GM12864 (cell line): ENCODE results near the gene RAB30.

Experiments
- DNase-seq: peaks from one replicate; pipeline ENCODE4 v3.0.0-alpha.2; 2011; ENCODE audit warnings: low read depth
- H3K4me3 ChIP-seq: 2 replicates; pipeline ENCODE4 v1.5.1; 2011; ENCODE audit warnings: mild to moderate bottlenecking, low read depth, low read length, control low read depth
- TF ChIP-seq, protein P1 (sequence below): IDR thresholded peaks from 2 replicates; pipeline ENCODE4 v1.5.1; 2011; ENCODE audit warnings: low read depth, mild to moderate bottlenecking, moderate library complexity, low read length, control low read depth, inconsistent platforms; ENCODE audit errors: missing control alignments

RAB30 gene

DNA sequence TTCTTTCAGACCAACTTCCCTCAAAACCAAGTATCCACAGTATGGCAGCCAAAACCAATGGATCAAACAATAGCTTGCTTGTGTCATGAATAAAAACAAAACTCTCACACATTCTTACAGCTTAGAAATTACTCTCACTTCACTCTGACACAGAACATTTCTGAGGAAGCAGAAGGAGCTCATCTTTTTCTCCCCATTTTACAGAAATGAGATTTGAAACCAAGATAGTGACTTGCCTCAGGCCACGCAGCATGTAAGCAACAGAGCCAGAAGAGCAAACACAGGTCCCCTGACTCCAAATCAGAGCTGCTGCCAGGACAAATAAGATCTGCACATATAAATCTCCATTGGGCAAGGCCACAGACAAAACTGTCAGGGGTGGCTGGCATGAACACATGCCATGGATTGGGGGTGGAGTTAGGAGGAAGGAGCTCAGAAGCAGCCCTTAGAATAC is 64.8 kb downstream of the RAB30 start:
- no peak overlapping the region; the same call in 1 of the 2 replicates for H3K4me3 ChIP-seq
- TF ChIP-seq, protein P1, sequence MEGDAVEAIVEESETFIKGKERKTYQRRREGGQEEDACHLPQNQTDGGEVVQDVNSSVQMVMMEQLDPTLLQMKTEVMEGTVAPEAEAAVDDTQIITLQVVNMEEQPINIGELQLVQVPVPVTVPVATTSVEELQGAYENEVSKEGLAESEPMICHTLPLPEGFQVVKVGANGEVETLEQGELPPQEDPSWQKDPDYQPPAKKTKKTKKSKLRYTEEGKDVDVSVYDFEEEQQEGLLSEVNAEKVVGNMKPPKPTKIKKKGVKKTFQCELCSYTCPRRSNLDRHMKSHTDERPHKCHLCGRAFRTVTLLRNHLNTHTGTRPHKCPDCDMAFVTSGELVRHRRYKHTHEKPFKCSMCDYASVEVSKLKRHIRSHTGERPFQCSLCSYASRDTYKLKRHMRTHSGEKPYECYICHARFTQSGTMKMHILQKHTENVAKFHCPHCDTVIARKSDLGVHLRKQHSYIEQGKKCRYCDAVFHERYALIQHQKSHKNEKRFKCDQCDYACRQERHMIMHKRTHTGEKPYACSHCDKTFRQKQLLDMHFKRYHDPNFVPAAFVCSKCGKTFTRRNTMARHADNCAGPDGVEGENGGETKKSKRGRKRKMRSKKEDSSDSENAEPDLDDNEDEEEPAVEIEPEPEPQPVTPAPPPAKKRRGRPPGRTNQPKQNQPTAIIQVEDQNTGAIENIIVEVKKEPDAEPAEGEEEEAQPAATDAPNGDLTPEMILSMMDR: no peak
- DNase-seq: peak; percentile 53

DNA sequence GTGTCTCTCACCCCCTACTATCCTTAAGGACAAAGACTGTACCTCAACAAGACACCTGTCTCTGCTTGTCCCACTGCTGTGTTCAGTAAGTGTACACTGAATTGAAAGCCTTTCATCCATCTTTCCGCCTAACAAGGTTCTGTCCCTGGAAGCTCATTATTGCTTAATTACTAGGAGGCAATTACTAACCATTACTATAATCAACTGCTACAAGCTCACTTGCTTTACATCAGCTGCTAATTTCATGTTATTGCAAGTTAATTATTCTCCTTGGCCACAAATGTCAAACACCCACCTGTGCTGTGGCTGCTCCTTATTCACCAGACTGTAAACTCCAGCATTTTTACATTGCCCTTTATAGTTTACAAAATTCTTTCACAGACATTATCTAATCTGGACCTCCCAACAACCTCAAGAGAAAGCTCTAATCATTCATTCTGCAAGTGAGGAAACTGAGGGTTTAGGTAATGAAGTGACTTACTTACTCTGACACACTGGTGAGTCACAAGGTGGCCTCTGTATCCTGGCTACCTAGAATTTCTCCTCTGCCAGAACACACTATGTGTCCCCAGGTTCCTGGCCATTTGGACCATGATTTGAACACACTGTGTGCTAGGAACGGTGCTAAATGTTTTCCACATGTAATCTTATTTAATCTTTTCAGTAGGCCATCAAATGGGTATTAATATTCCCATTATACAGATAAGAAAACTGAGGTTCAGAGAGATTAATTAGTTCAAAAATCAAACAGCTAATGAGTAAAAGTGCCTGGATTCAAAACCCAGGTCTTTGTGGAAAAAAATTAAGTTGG is 66.7 kb downstream of the RAB30 start:
- DNase-seq: no peak
- H3K4me3 ChIP-seq: no peak overlapping the region
- TF ChIP-seq, protein P1: no peak

GRCh38 chr11:83002522-83002921 is 69.2 kb downstream of the RAB30 start:
- no peak overlapping the region for H3K4me3 ChIP-seq
- TF ChIP-seq, protein P1: no peak
- no peak for DNase-seq

- DNase-seq: no peak
- TF ChIP-seq, protein P1: no peak
- H3K4me3 ChIP-seq: no peak overlapping the region
Measured at GRCh38 chr11:83002053-83002452, 69.6 kb downstream of the RAB30 start.

GRCh38 chr11:83000381-83000780 is 71.3 kb downstream of the RAB30 start:
- TF ChIP-seq, protein P1: no peak
- no peak overlapping the region for H3K4me3 ChIP-seq
- DNase-seq: no peak

DNA sequence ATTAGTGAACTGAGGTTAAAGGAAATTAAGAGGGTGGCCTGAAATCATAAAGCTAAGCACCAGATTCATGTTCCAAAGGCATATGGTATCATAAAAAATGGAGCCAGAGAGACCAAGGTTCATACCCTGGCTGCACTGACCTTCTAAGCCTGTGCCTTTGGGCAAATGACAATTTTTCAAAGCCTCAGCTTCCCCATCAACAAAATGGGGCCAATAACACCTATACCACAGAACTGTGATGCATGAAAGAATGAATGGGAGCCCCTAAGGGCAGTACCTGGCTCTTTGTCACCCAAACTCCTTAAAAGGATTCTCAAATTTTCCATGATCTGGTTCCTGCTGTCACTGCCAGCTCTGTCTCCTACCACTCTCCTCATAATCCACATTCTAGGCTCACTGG is 72.5 kb downstream of the RAB30 start:
- no peak for DNase-seq
- no peak overlapping the region for H3K4me3 ChIP-seq
- TF ChIP-seq, protein P1: no peak

- H3K4me3 ChIP-seq: no peak overlapping the region
- DNase-seq: no peak
- TF ChIP-seq, protein P1: no peak
Measured at GRCh38 chr11:82998697-82999096, 73.0 kb downstream of the RAB30 start.
